Measurements from ENCODE around the gene B4GALT2.

GRCh38 chr1:43979528-43980254, 681 bp downstream of the B4GALT2 start:
- TF ChIP-seq CTCF (IDR thresholded peaks at IDR 0.05) (no peak), EP300 (IDR thresholded peaks at IDR 0.05) (no peak)

All from upper lobe of left lung (tissue), 4 donors.